ENCODE results near the gene CAVIN2. TPM values are rescaled to one million over a fixed set of nuclear protein-coding genes. Genes with fewer than 3 reads are reported as not detected.

The CAVIN2 gene
- total and polyA plus RNA-seq, 9 of the 15 experiments (the other 6 are each of a cell fraction or from before 2014, with no cell fraction given): 20.6 to 92.4 (median 69.0) TPM

GRCh38 chr2:191839918-191840804, 6.7 kb downstream of the CAVIN2 start (continued):
- TF ChIP-seq AFF4 (CRISPR knock-in tag; IDR thresholded peaks at IDR 0.05) (no peak), TOE1 (IDR thresholded peaks at IDR 0.05; ENCODE audit: borderline replicate concordance) (no peak), TOE1 (CRISPR knock-in tag; IDR thresholded peaks at IDR 0.05; ENCODE audit: borderline replicate concordance, low read depth) (no peak), GABPB1 (CRISPR knock-in tag; IDR thresholded peaks at IDR 0.05) (no peak), CEBPG (CRISPR knock-in tag; IDR thresholded peaks at IDR 0.05) (no peak), CEBPG (tag; conservative IDR thresholded peaks at IDR 0.05 in 1 of 2, IDR thresholded peaks at IDR 0.05 in 1 of 2) (no peak), FUS (optimal IDR thresholded peaks at IDR 0.05; ENCODE audit: low read depth, low read length) (no peak), NFYB (IDR thresholded peaks at IDR 0.05; ENCODE audit: extremely low read depth, insufficient read length) (no peak), IRF1 (CRISPR knock-in tag; IDR thresholded peaks at IDR 0.05; ENCODE audit: borderline replicate concordance) (no peak)
- TF ChIP-seq, protein P1, sequence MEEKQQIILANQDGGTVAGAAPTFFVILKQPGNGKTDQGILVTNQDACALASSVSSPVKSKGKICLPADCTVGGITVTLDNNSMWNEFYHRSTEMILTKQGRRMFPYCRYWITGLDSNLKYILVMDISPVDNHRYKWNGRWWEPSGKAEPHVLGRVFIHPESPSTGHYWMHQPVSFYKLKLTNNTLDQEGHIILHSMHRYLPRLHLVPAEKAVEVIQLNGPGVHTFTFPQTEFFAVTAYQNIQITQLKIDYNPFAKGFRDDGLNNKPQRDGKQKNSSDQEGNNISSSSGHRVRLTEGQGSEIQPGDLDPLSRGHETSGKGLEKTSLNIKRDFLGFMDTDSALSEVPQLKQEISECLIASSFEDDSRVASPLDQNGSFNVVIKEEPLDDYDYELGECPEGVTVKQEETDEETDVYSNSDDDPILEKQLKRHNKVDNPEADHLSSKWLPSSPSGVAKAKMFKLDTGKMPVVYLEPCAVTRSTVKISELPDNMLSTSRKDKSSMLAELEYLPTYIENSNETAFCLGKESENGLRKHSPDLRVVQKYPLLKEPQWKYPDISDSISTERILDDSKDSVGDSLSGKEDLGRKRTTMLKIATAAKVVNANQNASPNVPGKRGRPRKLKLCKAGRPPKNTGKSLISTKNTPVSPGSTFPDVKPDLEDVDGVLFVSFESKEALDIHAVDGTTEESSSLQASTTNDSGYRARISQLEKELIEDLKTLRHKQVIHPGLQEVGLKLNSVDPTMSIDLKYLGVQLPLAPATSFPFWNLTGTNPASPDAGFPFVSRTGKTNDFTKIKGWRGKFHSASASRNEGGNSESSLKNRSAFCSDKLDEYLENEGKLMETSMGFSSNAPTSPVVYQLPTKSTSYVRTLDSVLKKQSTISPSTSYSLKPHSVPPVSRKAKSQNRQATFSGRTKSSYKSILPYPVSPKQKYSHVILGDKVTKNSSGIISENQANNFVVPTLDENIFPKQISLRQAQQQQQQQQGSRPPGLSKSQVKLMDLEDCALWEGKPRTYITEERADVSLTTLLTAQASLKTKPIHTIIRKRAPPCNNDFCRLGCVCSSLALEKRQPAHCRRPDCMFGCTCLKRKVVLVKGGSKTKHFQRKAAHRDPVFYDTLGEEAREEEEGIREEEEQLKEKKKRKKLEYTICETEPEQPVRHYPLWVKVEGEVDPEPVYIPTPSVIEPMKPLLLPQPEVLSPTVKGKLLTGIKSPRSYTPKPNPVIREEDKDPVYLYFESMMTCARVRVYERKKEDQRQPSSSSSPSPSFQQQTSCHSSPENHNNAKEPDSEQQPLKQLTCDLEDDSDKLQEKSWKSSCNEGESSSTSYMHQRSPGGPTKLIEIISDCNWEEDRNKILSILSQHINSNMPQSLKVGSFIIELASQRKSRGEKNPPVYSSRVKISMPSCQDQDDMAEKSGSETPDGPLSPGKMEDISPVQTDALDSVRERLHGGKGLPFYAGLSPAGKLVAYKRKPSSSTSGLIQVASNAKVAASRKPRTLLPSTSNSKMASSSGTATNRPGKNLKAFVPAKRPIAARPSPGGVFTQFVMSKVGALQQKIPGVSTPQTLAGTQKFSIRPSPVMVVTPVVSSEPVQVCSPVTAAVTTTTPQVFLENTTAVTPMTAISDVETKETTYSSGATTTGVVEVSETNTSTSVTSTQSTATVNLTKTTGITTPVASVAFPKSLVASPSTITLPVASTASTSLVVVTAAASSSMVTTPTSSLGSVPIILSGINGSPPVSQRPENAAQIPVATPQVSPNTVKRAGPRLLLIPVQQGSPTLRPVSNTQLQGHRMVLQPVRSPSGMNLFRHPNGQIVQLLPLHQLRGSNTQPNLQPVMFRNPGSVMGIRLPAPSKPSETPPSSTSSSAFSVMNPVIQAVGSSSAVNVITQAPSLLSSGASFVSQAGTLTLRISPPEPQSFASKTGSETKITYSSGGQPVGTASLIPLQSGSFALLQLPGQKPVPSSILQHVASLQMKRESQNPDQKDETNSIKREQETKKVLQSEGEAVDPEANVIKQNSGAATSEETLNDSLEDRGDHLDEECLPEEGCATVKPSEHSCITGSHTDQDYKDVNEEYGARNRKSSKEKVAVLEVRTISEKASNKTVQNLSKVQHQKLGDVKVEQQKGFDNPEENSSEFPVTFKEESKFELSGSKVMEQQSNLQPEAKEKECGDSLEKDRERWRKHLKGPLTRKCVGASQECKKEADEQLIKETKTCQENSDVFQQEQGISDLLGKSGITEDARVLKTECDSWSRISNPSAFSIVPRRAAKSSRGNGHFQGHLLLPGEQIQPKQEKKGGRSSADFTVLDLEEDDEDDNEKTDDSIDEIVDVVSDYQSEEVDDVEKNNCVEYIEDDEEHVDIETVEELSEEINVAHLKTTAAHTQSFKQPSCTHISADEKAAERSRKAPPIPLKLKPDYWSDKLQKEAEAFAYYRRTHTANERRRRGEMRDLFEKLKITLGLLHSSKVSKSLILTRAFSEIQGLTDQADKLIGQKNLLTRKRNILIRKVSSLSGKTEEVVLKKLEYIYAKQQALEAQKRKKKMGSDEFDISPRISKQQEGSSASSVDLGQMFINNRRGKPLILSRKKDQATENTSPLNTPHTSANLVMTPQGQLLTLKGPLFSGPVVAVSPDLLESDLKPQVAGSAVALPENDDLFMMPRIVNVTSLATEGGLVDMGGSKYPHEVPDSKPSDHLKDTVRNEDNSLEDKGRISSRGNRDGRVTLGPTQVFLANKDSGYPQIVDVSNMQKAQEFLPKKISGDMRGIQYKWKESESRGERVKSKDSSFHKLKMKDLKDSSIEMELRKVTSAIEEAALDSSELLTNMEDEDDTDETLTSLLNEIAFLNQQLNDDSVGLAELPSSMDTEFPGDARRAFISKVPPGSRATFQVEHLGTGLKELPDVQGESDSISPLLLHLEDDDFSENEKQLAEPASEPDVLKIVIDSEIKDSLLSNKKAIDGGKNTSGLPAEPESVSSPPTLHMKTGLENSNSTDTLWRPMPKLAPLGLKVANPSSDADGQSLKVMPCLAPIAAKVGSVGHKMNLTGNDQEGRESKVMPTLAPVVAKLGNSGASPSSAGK (IDR thresholded peaks at IDR 0.05): peak; percentile 88

Measured in K562 (cell line).